ENCODE results near the gene UBE2Q1. TPM values are rescaled to one million over a fixed set of nuclear protein-coding genes. Genes with fewer than 3 reads are reported as not detected.

The UBE2Q1 gene
- total RNA-seq, 1 experiment from 2014 or later = 70.9 TPM

DNA sequence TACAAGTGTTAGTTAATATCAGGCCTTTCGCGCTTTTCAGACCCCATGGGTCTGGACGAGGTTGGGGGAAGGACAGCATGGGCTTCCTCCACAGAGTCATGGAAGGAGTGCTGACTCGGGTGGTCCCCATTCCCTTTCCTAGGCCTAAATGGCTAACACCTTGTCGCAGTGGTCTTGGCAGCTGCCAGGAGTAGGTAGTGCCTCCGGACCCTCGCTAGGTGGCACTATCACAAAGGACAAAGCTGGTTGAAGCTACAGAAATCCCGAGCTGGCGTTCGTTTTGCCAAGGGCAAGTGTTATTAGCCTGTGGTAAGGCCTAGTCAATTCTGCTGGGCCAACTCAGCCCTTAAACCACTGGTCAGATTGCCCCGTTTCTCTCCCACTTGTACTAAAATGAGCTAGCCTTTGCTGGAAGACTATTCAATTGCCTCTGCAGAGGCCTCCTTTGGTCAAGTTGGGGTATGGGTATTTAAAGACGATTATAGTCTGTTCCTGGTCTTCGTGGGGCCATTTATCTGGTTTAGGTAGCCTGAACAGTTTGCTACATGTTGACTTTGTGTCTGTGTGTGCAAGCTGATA lies 1.1 kb upstream of the UBE2Q1 start:
- no TSS peak for BruUV-seq (replicated peaks)
- Histone ChIP-seq H3K4me2 (ENCODE audit: low read length) (peak overlapping the region; percentile 74), H3K9me3 (ENCODE audit: control insufficient read depth in 1 of 2, insufficient read depth in 1 of 2, low read depth in 1 of 2, low read length in 2 of 2) (no peaks in the 10 kb centered on the region), H3K4me3 (replicated peaks in 1 of 2; ENCODE audit: low read depth in 1 of 2, low read length in 2 of 2) (peak overlapping the region; percentile 55 to 81), H4K20me1 (ENCODE audit: insufficient read depth) (no peaks in the 10 kb centered on the region), H3K9ac (ENCODE audit: low read length) (peak overlapping the region; percentile 67), H3K27ac (ENCODE audit: low read depth, low read length) (peak overlapping the region; percentile 91), H3K9me2 (ENCODE audit: insufficient read depth) (no peaks in the 10 kb centered on the region), H3K27me3 (ENCODE audit: insufficient read depth, low read length) (peaks cover 5% of the 10 kb centered on the region; the same call in 1 of the 2 replicates), H3K36me3 (ENCODE audit: control insufficient read depth in 1 of 2, insufficient read depth in 2 of 2, low read length in 2 of 2) (peaks cover 12 to 13% of the 10 kb centered on the region in 2 experiments), H2AFZ (ENCODE audit: low read depth, low read length, poor library complexity, severe bottlenecking) (no peak overlapping the region), H3K4me1 (ENCODE audit: control insufficient read depth in 1 of 2, insufficient read depth in 2 of 2, low read length in 2 of 2) (peaks cover 11 to 34% of the 10 kb centered on the region in 2 experiments), H3K79me2 (ENCODE audit: insufficient read depth, low read length) (peaks cover 30% of the 10 kb centered on the region)
- POLR2A ChIA-PET = no interaction called here
- peak; percentile 98 for TF ChIP-seq RAD21 (IDR thresholded peaks at IDR 0.05; ENCODE audit: low read depth)
- peak; percentile 9; the same call in 1 of the 2 replicates for TF ChIP-seq CBX3 (IDR thresholded peaks at IDR 0.05; ENCODE audit: low read depth)
- no peak for TF ChIP-seq SRF (IDR thresholded peaks at IDR 0.05; ENCODE audit: low read depth)
- TF ChIP-seq SP1 (IDR thresholded peaks at IDR 0.05; ENCODE audit: low read depth) = no peak
- TF ChIP-seq ZFX (IDR thresholded peaks at IDR 0.05) = peak; percentile 60
- TF ChIP-seq POLR2A (IDR thresholded peaks at IDR 0.05; ENCODE audit: borderline replicate concordance, extremely low read depth, insufficient read depth, insufficient read length) = peak; percentile 25
- TF ChIP-seq, protein P1, sequence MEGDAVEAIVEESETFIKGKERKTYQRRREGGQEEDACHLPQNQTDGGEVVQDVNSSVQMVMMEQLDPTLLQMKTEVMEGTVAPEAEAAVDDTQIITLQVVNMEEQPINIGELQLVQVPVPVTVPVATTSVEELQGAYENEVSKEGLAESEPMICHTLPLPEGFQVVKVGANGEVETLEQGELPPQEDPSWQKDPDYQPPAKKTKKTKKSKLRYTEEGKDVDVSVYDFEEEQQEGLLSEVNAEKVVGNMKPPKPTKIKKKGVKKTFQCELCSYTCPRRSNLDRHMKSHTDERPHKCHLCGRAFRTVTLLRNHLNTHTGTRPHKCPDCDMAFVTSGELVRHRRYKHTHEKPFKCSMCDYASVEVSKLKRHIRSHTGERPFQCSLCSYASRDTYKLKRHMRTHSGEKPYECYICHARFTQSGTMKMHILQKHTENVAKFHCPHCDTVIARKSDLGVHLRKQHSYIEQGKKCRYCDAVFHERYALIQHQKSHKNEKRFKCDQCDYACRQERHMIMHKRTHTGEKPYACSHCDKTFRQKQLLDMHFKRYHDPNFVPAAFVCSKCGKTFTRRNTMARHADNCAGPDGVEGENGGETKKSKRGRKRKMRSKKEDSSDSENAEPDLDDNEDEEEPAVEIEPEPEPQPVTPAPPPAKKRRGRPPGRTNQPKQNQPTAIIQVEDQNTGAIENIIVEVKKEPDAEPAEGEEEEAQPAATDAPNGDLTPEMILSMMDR (IDR thresholded peaks at IDR 0.05 in 2 of 3, conservative IDR thresholded peaks at IDR 0.05 in 1 of 3; ENCODE audit: borderline replicate concordance in 1 of 3, insufficient read depth in 1 of 3, low read depth in 2 of 3, low read length in 2 of 3) = peak; percentile 91 to 95 (median 92)
- no peak for TF ChIP-seq YY1 (IDR thresholded peaks at IDR 0.05; ENCODE audit: extremely low read depth, insufficient replicate concordance, low read depth, low read length)
- CTCF ChIA-PET = interaction anchor here (0.6 to 2.0 kb wide), 33 partner anchors 8 to 525 kb away, joined by 3 to 22 read pairs (median 4); partner anchors contain the start of genes CHRNB2, KCNN3, PMVK and PYGO2
- ATAC-seq = peak; percentile 72
- RAD21 ChIA-PET (ENCODE audit: low non-redundant PET in 1 of 2, low total read pairs in 2 of 2, uncharacterized antibody in 2 of 2, unreplicated experiment in 2 of 2) = interaction anchor here (0.7 to 2.2 kb wide), 4 partner anchors 110 to 322 kb away, joined by 3 to 18 read pairs (median 4); no protein-coding TSS in a partner anchor
- intact Hi-C loops (cut with micrococcal nuclease) = loop anchor here (1.0 to 10.0 kb wide), 9 partner anchors 105 to 523 kb away; partner anchors contain the start of genes EFNA4 and IL6R
- peak; percentile 92 for DNase-seq (ENCODE audit: low read depth, low spot score)
